NCI-H748 (cell line): ENCODE results near the gene ODAD3.

Source experiments
- DNase-seq: peaks from one replicate; lab custom pipeline; 2025; ENCODE audit not compliant: unreplicated experiment; lab: John Stamatoyannopoulos, UW

Gene ODAD3

GRCh38 chr19:11377756-11378155 lies 57.2 kb downstream of the ODAD3 start:
- no peak for DNase-seq

DNA sequence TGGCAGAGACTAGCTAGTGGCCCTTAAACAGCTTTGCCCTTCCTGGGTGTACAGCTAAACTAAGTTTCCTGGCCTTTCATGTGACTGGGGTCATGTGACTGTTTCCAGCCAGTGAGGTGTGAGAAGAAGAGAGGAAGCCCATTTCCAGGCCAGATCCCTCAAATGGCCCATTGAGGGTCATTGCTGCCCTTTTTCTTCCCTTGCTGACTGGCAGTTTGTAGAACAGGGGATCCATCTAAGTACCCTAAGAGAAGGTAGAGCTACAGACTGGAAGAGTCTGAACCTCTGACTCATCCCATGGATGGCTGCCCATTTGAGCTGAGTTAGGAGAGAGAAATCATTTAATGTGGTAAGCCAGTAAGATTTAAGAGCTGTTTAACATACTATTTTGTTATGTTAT lies 57.7 kb downstream of the ODAD3 start:
- no peak for DNase-seq

GRCh38 chr19:11375143-11375948 lies 59.6 kb downstream of the ODAD3 start:
- DNase-seq = peak; percentile 32

- peak; percentile 98 for DNase-seq
These were observed 60.3 kb downstream of the ODAD3 start, which contains the start of gene SWSAP1 for GRCh38 chr19:11374433-11375142. Gene SWSAP1 (plus strand): TSS chr19:11374666. CDS start chr19:11374681, 15 bp downstream.

- peak; percentile 54 for DNase-seq
These were observed 61.0 kb downstream of the ODAD3 start for GRCh38 chr19:11373885-11374432.

GRCh38 chr19:11373166-11373884 lies 61.6 kb downstream of the ODAD3 start:
- peak; percentile 93 for DNase-seq

- DNase-seq = no peak
These were observed 64.2 kb downstream of the ODAD3 start for GRCh38 chr19:11370744-11371143.
